CD4-positive, alpha-beta T cell treated with Interleukin-15 for 1 hour (primary cell): ENCODE results near the gene GTF2H2C_2.
A peak's percentile ranks its signal among the peaks of the same experiment; 100 is the strongest.
"Not testable (repeated sequence)": the region's sequence is repeated elsewhere in the genome, so short reads cannot be mapped to it uniquely, and the experiment has no call there.

Source experiments
- DNase-seq: peaks from one replicate; pipeline ENCODE4 v3.0.0-alpha.2; 2020

Gene GTF2H2C_2

DNA sequence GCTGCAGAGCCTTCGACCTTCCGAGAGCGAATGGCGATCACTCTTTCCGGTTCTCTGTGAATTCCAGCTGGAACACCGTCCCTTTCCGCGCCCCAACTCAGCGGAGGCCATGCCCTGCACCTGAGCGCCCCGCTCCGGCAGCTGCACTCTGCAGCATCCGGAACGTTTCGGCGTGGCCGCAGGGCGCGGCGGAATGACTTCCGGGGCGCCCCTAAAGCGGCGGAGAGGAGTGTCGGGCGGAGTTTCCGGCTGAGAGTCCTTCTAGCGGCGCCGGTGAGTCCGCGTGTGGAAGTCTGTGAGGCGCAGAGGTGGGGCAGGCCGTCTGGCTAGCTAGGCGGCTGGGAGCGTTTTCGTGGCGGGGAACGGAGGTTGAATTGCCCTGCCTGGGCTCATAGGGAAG is at the start of gene GTF2H2C_2:
GTF2H2C_2 (plus strand) TSS at position 252 of the 400 bp plus-strand sequence.
- DNase-seq: not testable (repeated sequence)

DNA sequence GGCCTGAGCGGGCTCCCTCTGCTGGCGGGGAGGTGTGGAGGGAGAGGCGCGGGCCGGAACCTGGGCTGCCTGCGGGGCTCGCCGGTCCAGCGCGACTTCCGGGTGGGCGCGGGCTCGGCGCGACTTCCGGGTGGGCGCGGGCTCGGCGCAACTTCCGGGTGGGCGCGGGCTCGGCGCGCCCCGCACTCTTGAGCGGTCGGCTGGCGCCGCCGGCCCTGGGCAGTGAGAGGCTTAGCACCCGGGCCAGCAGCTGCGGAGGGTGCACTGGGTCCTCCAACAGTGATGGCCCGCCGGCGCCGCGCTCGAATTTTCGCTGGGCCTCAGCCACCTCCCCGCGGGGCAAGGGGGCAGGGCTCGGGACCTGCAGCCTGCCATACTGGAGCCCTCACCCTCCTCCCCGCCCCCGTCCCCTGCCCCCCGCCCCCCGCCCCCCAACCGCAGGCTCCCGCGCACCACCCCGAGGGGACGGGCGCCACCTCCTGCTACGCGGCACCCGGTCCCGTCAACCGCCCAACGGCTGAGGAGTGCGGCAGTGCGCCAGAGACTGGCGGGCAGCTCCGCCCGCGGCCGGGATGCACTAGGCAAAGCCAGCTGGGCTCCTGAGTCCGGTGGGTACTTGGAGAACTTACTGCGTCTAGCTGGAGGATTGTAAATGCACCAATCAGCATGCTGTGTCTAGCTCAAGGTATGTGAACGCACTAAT is 14.0 kb upstream of the GTF2H2C_2 start:
- DNase-seq: peak; percentile 61

DNA sequence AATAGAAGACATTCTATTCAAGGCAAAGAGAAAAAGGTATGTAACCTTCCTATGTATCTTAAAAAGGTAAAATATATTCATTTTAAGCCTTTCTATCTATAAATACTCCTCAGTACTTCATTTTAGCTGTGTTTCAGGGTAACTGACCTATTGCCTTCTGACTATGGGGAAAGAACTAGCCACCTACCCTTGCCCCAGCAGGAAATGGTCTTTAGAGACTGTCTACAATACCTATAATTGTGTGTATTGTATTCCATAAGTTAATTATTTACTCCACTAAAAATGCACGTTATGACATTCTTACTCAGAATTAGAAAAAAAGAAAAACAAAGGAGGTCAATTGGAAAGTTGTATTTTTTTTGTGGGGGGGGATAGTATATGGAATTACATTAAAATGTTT is 6.2 kb downstream of the GTF2H2C_2 start:
- DNase-seq: not testable (repeated sequence)

DNA sequence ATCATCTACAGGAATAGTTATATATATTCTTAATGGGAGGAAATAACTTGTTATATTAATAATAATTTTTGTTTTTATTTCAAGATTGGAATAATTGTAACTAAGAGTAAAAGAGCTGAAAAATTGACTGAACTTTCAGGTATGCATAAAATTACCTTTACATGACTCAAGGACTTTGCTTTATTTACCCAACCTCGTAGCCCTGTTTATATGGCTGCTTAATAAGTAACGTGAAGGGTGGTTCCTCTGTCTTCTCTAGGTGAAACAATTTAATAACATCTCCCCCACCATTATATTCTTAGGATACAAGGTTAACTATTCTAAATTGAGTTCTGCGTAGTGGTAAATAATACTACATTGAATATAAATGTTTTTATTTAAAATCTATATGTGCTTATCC is 8.0 kb downstream of the GTF2H2C_2 start:
- not testable (repeated sequence) for DNase-seq

DNA sequence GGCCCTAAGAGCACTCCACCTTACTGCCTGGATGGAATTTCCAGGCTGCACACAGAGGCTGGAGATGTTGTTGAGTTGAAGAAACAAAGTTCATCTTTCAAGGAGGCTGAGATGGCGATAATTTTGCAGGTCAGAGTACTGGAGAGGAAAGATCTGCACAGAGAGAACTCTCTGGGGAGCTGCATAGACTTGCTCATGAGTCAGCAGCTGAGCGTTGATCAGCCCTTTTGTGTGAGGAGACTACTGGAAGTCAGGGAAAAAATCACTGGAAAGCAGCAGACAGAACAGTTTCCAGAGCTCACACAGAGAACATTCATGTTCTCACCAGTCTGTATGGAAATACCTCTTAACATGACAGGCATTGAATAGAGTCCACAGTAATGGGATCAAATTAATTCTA is 23.4 kb downstream of the GTF2H2C_2 start:
- DNase-seq: not testable (repeated sequence)

DNA sequence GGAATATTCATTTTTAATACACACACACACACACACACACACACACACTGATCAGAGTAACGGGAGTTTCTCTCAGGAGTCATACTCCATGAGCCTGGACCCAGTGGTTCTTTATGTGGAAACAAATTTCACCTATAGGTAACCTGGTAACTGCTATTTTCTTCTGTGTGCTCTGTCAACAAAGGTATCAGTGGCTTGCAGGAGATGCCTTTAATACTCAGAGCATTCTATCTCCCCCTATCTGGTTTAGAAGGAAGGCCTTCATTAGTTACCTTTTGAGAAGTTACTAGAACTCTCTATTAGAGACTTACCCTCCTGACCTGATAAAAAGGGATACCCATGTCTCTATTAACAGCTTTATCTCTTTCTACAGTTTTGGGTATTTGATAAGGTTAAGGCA is 34.4 kb downstream of the GTF2H2C_2 start:
- DNase-seq: not testable (repeated sequence)

DNA sequence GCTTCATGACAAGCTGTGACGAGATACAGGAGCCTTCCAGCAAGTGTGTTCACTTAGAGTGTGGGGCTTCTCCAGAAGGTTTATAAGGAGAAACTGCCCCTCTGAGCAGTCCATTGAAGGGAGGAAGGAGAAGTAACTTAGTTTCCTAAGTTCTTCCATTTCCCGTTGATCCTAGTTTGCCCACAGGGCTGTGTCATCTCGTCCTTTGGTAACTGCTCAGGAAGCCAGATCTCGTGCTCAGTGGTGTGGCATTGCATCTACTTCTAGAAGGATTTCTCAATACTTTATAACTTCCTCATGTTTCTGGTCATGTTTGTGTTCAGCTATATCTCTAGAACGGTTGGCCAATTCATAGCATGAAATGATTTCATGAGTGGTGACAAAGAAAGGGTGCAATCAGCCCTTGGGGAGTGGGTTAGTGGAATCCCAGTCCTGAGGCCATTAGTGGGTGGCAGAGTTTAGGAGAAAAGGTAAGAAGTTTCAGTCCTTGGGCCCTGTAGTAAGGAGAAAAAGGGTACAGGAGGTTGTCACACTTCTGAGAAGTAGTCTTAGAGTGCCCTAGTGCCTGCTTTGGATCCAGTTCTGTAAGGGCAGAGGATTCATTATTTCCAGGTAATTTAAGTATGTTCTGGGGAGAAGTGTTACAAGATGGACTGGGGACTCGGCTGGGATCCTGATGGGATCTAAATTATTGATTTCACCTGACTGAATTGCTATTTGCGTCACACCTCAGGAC is 36.2 kb downstream of the GTF2H2C_2 start:
- DNase-seq: not testable (repeated sequence)

DNA sequence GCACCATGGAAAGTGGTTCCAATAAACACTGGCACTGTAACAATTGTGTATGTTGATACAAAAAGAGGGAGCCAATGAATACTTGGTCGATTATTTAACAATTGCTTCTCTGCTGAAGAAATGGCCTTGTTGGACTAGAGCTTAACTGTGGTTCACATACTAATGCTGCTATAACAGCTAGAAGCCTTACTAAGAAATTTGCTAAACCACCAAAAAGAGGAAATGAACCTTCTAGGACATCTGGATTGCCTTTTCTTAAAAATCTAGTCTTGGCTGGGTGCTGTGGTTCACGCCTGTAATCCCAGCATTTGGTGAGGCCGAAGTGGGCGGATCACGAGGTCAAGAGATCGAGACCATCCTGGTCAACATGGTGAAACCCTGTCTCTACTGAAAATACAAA is 41.9 kb downstream of the GTF2H2C_2 start:
- DNase-seq: not testable (repeated sequence)

DNA sequence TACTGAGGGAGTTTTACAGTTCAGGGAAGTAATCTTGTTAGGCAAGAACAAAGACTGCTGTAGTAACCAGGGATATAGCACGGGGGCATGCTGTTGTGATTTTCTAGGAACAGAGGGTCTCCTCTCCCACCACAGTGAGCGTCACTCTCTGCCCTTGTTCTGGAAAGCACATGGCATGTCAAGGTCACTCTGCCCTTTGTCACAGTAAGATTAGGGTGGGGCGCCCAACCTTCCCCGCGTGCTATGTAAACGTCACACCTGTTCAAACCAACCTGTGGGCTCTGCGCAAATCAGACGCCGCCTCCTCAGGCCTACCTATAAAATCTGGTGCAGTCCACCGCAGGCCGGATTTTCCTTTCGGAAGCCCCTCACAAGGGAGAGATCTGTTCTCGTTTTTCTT is 44.0 kb downstream of the GTF2H2C_2 start:
- DNase-seq: not testable (repeated sequence)

DNA sequence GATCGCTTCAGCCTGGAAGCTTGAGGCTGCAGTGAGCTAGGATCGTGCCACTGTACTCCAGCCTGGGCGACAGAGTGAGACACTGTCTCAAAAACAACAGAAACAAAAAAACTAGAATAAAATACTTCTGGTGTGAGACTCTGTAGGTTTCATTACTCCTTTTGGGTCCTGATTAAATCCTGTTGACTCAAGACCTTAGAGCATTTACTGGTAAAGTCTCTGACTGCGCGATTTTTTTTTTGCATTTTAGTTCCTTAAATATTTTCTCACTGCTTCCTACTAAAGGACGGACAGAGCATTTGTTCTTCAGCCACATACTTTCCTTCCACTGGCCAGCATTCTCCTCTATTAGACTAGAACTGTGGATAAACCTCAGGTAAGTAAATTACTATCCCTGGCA is 46.8 kb downstream of the GTF2H2C_2 start:
- not testable (repeated sequence) for DNase-seq

DNA sequence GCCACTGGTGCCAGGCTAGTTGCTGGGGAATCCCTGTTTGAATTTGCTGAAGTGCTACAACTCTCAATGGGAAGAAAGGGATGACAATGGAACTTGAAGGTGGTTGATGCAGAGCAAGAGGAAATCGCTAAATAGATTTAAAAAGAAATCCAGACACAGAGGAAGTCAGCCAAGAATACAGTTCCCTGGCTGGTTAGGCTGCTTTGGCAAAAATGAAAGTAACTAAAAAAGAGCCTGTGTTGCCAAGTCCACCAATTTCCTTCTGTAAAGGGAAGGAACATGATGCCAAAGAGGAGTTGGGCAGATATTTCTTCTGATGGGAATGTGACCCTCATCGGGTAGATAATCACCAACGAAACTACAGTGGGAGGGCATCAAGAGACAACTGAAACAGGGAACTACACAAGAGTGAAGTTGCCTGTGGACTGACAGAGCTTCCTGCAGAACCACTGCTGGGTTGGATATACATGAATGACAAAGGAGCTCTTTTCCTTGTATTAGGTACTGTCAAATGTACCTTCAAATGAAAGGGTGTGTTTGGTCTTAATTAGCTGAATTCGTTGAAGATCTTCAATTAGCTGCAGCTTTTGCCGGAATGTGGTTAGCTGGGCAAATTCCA is 49.0 kb downstream of the GTF2H2C_2 start:
- not testable (repeated sequence) for DNase-seq

DNA sequence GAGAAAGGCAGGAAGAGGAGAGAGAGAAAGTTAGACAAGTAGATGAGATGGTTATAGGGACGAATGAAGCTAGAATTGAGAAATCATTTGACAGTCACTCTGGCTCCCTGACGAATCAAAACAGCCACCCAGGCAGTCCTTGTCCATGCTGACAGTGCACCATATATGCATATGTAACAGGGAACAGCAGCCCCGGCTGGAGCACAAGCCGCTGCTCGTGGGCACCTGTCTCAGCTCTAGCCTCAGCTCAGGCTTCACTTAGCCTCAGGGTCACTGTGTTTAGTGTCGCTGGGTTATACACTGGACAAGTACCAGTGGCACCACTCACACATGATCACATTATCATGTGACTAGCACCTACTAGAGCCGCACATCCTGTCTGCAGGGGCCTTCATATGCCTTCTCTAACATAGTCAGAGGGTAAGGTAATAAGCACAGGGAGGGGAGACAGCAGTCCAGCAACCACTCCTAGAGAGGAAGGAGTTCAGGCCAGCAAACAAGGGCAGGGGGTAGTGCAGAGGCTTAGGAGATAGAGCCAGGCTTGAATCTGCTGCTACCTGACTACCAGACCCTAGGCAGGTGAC is 54.9 kb downstream of the GTF2H2C_2 start:
- not testable (repeated sequence) for DNase-seq
